Esophagus mucosa (tissue), 1 donor: ENCODE measurements around the gene C6orf136. TPM values are rescaled to one million over a fixed set of nuclear protein-coding genes. Genes with fewer than 3 reads are reported as not detected.

Experiments used
- ATAC-seq: fragments of 200-7000 bp; cut with Tn5 transposase; one replicate; pipeline ENCODE4 v1.9.1; 2020
- total RNA-seq: library from RNA; stranded (reverse); gene quantifications from one replicate; pipeline ENCODE4 v1.2.4, GENCODE V29; 2023
- donor health status: DM: yes; HTN: yes; CAD: no.

Gene C6orf136
- total RNA-seq, 1 donor from 2014 or later = 10.0 TPM

DNA sequence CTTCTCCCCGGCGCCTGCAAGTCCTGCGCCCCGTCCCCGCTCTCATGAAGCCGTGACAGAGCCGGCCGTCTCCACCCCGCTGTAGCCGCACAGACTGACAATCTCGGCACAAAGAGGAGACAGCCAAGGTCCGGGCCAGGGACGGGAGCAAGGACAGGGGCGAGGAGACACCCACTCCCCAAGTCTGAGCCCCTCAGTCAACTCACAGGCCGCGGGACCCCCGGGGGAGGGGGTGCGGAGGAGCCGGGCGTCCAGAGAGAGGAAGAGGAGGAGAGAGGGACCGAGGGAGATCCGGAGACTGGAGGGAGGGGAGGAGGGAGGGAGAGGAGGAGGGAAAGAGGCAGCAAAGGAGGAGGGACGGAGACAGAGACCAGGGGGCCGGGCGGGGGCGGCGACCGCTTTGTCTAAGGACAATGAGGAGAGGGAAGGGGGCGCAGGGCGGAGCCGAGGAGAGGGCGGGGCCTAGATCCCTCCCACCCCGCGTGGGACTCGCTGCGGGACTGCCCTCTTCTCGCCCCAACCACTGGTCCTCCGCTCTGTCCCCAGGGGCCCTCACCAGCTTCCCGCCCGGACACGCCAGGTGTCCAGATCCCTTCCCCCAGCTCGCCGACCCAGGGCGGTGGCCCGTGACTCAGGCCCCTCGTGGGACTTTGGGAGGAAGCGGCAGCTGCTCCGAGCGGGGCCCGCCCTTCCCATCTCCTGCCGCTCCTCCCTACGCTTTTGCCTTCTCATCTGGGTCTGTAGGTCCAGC lies 40.1 kb downstream of the C6orf136 start:
- ATAC-seq = peak; percentile 82

DNA sequence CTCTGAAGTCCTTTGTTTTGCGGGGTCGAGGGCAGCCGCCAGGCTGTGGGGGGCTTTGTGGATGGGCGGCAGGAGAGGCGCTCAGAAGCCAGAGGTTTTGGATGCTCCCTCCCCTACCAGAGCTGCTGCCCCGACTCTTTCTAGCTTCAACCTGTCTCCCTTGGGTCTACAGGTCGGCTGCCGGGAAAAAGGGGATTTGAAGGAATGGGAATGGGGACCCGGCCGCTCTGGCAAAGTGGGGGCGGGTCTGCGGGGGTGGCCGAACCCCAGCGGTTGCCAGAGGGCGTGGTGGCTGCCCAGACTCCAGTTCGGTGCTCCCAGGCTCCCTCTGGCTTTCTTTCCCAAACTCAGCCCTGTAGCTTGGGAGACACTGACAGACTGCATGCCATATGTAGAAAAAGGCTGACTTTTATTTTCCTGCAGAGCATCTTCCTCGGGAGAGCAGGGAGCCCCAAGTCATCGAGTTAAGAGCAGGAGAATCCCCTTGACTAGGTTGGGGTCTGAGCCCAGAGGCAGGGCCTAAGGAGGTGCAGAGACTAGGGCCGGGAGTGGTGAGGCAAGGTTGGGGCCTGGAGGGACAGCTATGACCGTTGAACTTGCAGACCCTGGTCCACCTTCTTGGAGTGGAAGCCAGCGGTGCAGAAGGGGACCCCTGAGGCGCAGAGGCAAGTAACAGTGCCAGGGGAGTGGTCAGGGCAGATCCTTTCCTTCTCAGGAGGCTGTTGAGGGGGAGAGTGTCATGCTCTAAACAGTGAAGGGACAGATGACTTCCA lies 40.9 kb downstream of the C6orf136 start:
- no peak for ATAC-seq

DNA sequence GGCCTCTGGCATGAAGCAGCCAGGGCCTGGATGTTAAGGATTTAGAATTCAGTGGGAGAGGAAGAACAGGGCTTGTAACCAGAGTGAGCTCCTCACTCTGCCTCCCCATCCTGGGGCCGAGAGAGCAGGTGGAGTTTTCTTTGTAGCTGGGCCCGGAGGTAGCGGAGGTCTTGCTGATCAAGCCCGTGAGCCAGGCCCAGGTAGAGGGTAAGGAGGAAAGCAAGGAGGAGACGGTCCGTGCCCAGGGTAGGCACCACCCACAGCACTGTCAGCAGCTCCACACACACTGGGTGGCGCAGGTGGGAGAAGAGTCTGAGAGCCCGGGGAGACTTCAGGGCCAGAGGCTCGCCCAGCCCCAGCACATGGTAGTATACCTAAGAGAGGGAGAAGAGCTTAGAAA lies 41.6 kb downstream of the C6orf136 start:
- ATAC-seq = no peak

DNA sequence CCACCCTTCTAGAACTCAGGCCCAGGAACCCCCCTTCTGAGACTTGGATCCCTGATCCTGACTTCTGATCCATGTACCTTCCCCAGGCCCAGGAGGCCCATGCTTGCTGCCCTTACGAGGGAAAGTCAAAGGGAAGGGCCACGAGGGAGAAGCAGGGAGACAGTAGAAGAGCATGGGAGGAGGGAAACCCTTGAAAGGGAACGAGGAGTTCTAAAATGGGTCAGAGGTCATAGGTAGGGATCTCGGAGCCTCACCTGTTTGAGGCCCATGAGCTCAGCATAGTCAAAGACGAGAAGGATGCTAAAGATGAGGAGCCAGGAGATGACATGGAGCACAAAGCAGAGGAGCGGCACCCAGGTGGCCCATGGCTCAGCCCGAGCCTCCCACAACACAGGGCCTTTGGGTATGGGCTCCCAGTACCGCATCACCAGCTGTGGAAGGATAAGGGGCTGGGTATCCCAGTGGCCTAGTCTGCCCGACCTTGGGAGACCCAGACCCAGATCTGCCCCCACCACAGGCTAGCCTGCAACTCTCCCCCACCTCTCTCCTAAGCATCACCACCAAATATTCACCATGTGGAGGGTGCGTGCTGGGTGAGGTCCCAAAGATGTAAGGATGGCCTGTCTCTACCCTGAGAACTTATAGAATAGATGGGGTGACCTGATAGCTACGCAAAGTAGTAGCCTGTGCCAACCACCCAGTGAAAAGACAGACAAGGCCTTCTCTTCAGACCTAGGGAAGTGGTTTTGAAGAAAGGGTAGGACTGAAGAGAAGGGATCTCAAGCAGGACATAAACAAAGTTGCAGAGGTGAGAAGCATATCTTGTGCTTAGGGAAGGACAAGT lies 42.3 kb downstream of the C6orf136 start:
- ATAC-seq = no peak

DNA sequence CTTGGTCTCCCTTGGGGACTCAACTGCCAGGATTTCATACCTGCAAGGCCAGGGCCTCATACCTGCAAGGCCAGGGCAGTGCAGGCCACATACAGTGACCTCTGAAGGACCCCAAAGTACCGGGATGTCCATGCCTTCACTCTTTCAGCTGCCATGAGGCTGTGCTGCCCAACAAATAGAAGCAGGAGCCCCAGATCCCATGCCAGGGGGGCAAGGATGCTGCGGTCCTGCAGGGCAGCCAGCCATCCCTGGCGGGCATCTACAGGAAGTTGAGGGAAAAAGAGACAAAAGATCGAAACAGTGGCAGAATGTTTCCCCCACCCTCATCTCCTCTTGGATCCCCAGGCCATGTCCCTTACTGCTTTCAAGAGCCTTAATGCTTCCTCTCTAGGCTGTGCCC lies 43.1 kb downstream of the C6orf136 start:
- no peak for ATAC-seq

DNA sequence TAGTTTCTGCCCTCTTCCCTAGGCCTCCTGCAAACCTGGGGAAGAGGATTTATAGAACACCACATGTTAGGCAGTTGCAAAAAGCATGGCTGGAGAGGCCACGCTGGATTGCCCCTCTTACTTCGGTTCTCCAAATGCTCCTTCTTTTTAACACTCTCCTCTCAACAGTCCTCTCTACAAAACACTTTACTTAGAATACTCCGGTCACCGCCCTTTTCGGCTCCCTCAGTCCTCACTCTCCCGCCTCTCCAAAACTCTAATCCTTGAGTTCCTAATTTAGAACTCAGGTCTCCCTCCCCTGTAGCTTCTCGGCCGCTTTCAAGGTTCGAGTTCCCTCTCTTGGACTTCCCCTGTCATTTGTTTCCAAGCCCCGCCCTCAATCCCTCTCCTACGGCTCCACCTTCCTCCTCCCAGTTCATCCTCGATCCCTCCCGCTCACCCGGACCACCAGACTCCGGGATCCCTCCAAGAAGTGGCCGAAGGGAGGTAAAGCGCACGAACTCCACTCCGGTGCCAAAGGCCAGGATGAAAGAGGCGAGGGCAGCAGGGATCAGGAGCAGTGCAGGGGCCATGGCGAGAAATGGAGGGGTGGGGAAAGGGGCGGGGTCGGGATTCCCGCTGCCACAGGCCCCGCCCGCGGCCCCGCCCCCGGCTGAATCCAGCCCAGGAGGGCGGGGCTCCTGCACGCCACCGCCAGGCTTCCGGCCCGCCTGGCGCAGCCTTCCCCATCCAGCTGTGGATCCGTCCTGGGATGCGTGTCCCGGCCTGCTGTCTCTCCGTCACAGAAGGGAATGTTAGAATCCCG lies 43.7 kb downstream of the C6orf136 start, which contains the start of gene NRM:
NRM (minus strand) TSS at position 582 of the 805 bp plus-strand sequence; CDS start at position 572, 10 bp downstream.
- peak; percentile 66 for ATAC-seq

DNA sequence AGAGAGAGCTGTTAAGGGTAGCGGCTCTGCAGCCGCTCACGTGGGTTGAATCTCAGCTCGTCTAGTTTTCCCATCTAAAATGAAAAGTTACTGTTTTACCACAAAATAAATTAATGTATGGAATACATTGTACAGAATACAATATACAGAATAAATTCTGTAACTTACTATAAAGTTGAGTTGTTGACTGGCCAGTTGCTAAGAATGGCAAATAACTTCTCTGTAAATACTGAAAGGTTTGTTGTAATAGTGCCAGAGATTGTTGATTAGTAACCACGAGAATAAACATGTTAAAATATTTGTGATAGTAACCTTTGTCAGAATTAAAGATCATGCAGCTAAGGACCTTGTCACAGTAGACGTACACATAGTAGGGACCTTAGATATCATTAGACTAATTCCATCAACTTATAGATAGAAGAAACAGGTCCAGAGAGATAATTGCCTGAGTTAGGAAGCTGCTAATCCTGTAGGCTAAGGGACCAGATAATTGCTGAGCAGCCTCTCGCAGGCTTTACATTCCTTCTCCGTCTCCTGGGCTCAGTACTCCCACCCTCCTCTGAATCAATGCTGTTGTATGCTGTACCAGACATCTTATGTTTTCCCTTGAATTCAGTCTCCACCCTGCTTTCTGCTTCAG lies 44.4 kb downstream of the C6orf136 start:
- no peak for ATAC-seq

DNA sequence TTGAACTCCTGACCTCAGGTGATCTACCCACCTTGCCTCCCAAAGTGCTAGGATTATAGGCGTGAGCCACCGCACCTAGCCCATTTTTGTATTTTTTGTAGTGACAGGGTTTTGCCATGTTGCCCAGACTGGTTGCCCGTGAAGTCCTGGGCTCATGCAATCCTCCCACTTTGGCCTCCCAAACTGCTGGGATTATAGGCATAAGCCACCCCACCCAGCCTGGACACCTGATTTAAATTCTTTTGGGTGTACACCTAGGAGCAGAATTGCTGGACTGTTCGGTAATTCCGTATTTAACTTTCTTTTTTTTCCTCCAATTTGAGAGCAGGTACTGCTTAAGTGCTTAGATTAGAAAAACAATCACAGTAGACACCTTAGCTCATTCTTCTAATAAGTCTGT lies 49.5 kb downstream of the C6orf136 start:
- no peak for ATAC-seq

DNA sequence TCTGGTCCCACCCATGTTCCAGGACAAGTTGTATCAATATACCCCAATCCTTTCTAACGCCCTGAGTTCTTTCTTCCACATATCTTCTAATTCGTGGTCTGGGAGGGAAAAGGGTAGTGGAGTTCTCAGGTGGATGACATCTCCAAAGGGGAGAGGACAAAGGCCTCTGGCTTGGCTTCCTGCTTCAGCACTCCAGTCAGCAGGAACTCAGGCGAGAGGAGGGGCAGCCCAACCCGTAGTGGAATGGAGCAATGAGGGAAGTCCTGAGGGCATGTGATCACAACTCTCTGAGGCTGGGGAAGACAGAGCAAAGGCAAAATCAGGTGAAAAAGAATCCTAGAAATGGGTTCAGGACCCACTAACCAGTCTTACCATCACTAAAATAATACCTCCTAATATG lies 53.4 kb downstream of the C6orf136 start:
- ATAC-seq = peak; percentile 41

Other genes with a start within 250 kb of the C6orf136 start
- 190 TPM for gene HLA-E, start 157.6 kb upstream of the C6orf136 start, total RNA-seq
- gene GNL1, start 90.6 kb upstream of the C6orf136 start, total RNA-seq = 32.5 TPM
- 3.5 TPM for gene PRR3, start 89.8 kb upstream of the C6orf136 start, total RNA-seq
- 27.1 TPM for gene ABCF1, start 75.7 kb upstream of the C6orf136 start, total RNA-seq
- gene PPP1R10, start 29.9 kb upstream of the C6orf136 start, total RNA-seq = 30.0 TPM
- gene MRPS18B, start 29.3 kb upstream of the C6orf136 start, total RNA-seq = 48.2 TPM
- gene ATAT1, start 20.3 kb upstream of the C6orf136 start, total RNA-seq = 4.6 TPM
- 17.8 TPM for gene DHX16, start 25.9 kb downstream of the C6orf136 start, total RNA-seq
- gene PPP1R18, start 39.5 kb downstream of the C6orf136 start, total RNA-seq = 22.9 TPM
- 12.7 TPM for gene NRM, start 43.9 kb downstream of the C6orf136 start, total RNA-seq
- 15.7 TPM for gene MDC1, start 70.1 kb downstream of the C6orf136 start, total RNA-seq
- 327 TPM for gene TUBB, start 73.2 kb downstream of the C6orf136 start, total RNA-seq
- 75.0 TPM for gene FLOT1, start 95.6 kb downstream of the C6orf136 start, total RNA-seq
- gene IER3, start 97.4 kb downstream of the C6orf136 start, total RNA-seq = 74.3 TPM
- gene DDR1, start 237.4 kb downstream of the C6orf136 start, total RNA-seq = 220 TPM